ENCODE data around the gene PEX26.
"Not testable (repeated sequence)": the region's sequence is repeated elsewhere in the genome, so short reads cannot be mapped to it uniquely, and the experiment has no call there.

The PEX26 gene

DNA sequence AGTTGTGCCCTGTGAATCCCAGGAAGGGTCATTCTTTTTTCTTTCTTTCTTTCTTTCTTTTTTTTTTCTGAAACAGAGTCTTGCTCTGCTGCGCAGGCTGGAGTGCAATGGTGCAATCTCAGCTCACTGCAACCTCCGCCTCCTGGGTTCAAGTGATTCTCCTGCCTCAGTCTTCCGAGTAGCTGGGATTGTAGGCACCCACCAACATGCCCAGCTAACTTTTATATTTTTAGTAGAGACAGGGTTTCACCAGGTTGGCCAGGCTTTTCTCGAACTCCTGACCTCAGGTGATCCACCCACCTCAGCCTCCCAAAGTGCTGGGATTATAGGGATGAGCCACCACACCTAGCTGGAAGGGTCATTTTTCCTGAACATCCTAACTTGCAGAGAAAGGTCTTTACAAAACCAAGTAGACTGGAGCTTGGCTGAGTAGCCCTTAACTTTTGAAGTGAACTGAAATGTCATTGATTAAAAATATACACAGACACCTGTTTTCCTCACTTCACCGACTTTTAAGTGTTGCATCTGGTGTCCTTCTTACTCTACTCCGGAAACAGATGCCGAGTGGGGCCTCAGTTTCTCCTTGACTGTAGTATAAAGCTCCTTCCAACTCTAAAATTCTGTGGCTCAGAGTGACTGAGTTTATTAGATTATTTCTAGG lies 6.4 kb upstream of the PEX26 start:
- DNase-seq (ENCODE audit: low read depth, low spot score), result not testable (repeated sequence)

DNA sequence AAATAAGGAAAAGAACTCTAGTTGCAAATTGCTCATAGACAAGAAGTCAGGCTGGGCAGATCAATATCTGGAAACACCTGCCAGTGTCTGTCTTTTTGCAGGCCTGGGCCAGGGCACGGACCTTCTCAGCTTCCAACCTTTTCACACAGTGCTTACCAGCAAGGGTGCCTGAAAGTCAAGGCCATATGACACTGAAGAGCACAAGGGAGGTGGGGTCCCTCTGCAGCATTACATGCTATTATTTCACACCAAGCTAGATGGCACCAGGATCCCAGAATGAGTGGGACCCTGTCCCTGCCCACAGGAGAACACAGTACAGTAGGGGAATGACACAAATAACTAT lies 5.9 kb upstream of the PEX26 start:
- DNase-seq (ENCODE audit: low read depth, low spot score), result no peak

DNA sequence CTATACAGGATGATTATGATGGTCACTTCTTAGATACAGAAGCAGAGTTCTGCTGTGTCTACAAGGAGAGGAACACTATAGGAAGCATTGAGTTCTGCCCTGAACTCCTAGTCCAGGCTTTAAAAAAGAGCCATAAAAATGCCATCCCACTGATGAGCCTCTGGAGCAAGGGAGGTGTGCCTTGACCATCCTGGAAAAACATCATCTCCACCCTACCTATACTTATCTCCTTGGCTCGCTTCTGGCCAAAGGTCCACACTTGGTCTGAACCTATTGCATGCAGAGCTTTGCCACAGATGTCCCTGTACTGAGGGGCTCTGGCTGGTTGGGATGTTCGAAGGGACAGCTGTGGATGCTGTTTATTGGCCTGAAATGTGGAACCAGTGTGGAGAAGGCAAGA lies 4.3 kb upstream of the PEX26 start:
- DNase-seq (ENCODE audit: low read depth, low spot score), result no peak

DNA sequence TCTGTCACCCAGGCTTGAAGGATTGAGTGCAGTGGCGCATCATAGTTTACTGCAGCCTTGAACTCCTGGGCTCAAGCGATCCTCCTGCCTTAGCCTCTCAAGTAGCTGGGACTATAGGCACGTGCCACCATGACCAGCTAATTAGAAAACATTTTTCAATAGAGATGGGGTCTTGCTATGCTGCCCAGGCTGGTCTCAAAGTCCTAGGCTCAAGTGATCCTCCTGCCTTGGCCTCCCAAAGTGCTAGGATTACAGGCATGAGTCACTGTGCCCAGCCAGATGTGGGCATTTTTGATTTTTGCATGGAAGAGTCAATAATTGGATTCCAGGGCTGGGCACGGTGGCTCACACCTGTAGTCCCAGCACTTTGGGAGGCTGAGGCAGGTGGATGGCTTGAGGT lies 3.9 kb upstream of the PEX26 start:
- DNase-seq (ENCODE audit: low read depth, low spot score), result not testable (repeated sequence)

DNA sequence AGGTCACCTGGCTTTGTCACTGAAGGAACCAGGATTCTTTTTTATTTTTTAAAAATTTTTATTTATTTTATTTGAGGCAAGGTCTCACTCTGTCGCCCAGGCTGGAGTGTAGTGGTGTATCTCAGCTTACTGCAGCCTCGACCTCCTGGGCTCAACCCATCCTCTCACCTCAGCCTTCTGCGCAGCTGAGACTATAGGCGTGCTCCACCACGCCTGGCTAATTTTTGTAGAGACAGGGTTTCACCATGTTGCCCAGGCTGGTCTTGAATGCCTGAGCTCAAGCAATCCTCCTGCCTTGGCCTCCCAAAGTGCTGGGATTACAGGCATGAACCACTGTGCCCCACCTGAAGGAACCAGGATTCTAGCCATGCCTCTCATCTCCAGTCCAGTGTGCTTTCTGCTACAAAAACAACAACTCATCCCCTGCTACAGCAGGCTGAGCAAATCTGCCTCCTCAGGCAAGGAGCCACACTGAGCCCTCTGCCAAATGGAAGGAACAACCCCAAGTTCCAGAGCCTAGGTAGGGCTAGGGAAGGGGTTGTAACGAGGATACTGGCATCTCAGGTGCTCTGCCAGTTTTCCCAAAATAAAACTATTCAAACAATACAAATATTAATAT lies 2.6 kb upstream of the PEX26 start:
- no peak for DNase-seq (ENCODE audit: low read depth, low spot score)

DNA sequence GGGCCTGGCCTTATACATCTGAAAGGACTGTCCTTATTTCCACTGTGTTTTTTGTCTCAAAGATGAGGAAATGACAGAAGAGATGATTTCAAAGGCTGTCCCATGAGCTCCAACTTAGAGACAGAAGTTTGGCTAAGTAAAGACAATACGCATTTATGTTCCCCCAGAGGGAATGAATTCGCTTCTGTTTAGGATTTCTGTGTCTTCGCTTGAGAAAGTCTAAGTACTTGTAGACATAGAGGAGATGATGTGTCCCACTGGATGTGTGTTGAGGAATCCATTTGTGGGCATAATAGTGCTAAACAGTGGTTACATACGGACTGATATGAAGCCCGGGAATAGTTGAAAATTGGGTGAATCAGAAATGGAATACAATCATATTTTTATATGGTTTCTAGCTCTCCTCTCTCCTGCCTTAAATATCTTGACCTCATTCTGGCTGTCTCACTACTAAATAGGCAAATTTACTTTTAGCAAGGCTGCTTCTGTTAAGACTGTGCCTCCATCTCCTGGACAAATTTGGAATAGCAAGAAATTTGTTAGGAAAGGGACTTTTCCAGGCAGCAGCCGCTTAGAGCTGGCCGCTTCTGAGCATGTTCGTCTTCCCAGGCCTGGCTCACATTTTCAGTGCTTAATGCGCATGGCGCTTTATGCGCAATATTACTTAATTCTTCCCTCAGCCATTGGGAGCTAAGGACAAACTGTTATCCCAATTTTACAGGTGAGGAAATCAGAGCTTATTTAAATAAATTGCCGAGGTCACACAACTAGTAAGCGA lies 1.9 kb upstream of the PEX26 start:
- DNase-seq (ENCODE audit: low read depth, low spot score), result peak; percentile 67

DNA sequence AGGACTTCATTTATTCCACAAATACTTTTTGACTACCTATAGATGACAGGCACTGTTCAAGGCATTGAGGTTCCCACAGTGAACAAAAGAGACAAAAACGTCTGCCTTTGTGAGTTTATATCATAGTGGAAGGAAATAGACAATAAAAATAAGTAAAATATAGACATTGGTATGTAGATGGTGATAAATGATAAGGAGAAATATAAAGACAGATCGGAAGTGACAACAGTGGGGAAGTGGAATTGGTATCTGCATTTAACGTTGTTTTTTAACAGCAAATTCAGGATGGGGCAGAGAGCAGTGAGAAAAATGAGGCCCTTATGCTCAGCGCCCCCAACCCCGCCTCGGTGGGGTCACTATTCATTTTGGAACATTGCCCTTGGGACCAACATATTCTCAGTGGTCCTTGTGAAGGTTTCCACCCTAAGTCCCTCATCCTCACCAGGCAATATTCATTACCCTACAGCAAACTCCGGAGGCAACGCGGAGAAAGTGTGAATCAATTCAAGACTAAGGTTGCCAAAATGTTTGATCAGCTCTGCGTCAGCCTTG lies 627 bp upstream of the PEX26 start:
- no peak for DNase-seq (ENCODE audit: low read depth, low spot score)

DNA sequence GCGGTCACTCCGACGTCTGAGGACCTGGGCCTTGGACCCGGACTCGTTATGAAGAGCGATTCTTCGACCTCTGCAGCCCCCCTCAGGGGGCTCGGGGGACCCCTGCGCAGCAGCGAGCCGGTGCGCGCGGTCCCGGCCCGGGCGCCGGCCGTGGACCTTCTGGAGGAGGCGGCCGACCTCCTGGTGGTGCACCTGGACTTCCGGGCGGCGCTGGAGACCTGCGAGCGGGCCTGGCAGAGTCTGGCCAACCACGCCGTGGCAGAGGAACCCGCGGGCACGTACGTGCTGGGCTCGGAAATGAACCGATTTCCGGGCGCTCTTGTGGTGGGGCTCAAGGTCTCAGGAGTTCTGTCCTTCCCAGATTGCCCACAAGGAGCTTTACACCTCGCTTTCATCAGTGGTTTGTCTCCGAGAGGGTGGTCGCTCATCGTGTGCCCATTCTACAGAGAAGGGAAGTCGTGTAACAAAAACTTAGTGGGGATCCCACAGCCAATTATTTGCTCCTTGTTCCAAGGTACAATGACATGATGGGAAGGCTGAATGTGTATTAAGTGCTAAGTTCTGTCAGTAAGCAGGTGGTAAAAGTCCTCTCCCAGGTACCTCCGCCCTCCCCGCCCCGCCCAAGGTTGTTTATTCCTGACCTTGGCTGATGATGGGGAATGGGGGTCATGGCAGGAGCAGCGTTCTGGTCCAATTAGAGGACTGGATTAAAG lies 695 bp downstream of the PEX26 start:
- no peak for DNase-seq (ENCODE audit: low read depth, low spot score)

DNA sequence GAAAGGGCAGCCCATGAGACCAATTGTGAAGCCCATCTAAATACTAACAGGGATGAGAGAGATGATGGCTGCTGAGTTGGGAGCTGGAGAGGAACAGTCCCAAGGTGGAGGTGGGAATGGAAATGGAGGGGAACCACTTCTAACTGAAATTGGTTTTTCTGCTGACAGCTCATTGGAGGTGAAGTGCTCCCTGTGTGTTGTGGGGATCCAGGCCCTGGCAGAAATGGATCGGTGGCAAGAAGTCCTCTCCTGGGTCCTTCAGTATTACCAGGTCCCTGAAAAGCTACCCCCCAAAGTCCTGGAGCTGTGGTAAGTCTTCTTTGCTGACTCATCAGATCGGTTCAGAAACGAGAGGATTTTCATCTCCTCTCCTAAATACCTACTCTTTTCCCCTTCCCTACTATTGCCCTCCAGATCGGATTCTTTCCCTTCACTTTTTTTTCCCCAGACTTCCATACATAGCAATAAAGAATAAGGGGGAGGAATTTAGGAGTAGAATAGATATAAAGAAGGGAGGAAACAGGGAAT lies 2.0 kb downstream of the PEX26 start:
- DNase-seq (ENCODE audit: low read depth, low spot score), result no peak

DNA sequence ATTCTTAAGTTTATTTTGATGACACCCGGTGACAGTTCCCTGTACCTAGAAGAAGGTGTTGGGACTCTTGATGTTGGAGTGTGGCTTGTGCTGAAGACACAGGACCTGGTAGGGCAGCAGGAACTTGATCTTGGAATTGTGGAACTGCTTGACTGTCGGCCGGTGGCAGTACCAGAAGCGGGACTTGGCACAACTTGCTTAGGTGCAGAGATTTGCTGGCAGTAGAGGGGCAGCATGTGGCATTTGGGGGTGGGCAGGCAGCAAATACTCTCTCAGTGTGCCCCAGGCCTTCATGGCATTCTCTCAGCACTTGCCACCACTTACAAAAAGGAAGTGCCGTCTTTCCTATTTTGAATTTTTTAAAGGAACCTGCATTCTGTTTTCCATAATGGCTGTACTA lies 3.6 kb downstream of the PEX26 start:
- no peak for DNase-seq (ENCODE audit: low read depth, low spot score)

DNA sequence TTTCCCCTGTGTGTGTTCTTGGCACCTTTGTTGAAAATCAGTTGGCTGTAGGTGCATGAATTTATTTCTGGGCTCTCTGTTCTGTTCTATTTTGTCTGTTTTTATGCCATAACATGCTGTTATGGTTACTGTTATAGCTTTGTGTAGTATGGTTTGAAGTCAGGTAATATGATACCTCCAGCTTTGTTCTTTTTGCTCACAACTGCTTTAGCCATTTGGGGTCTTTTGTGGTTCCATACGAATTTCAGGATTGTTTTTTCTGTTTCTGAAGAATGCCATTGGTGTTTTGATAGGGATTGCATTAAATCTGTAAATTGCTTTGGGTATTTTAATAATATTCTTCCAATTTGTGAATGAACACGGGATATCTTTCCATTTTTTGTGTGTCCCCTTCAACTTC lies 4.7 kb downstream of the PEX26 start:
- no peak for DNase-seq (ENCODE audit: low read depth, low spot score)

DNA sequence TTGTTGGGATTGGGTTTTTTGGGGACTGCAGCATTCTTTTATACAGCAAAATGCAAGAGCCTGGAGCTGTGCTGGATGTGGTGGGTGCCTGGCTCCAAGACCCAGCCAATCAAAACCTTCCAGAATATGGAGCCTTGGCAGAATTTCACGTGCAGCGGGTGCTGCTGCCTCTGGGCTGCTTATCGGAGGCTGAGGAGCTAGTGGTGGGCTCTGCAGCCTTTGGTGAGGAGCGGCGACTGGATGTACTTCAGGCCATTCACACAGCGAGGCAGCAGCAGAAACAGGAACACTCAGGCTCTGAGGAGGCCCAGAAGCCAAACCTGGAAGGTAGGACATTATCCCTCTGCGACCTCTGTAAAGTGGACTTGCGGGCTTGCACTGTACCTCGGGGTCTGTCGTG lies 5.6 kb downstream of the PEX26 start:
- no peak for DNase-seq (ENCODE audit: low read depth, low spot score)

DNA sequence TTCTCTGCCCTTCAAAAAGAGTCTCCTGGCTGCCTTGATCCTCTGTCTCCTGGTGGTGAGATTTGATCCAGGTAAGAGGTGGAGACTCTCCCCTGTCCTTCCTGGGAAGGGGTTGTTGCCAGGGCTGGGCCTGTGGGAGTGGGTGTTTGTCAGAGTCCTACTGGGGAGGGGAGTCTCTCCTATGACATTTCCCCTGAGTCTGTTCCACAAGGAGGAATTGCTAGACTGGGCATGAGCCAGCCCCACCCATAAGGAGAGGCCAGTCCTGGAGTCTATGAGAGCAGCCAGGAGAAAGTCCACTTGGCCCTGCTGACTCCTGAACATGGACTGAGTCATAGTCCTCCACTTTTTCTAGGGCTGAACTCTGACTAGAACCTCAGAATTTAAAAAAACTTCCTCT lies 7.4 kb downstream of the PEX26 start:
- DNase-seq (ENCODE audit: low read depth, low spot score), result no peak

DNA sequence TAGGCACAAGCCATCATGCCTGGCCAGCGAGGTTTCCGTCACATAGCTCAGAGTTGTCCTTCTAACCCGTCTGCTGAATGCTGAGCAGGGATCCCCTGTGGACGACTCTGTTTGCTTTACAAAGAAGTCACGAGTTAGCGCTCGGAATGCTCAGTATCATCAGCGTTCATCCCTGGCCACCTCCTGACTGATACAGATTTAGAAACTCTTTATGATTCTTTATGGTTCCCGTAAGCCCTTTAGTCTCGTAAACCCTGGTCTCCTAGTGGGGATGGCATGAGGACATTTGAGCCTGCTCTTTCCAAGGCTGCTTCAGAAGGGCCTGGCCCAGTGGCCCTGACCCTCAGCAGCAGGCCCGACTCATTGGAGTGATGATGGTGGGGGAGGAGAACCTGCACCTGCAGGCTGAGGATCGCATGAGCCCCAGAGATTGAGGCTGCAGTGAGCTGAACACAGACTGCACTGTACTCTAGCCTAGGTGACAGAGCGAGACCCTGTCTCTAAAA lies 9.6 kb downstream of the PEX26 start:
- DNase-seq (ENCODE audit: low read depth, low spot score), result no peak

DNA sequence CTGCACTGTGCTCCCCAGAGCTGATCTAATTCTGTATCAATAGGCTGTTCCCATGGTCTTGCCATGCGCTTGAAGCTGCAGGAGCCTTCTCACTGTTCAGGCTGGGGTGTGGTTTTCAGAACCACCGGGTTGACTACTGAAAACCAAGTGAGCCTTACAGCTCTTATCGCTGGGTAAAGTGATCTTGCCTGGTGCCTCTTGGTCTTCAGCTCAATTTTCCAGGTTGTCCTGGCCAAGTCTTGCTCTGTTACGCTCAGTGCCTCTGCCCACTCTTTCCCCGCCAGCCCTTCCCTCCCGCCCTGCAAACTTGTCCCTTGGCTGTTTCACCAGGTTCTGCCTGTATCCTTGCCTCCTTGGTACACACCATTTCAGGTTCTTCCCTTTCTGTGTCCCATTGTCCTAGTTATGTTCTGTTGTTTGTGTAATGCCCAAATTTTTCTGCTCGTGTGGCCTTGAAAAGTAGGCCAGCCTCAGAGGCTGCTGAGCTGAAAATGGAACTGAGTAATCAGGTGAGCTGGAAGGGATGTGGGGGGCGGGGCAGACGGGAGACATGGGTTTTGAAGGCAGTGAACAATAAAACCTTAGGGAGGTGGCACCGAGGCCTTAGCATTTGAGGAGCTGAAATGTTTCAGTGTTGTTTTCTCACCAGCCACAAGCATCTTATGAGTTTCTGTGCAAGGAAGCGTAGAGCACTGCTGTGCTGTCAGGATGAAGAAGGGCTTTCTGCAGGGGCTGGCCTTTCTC lies 11.2 kb downstream of the PEX26 start:
- no peak for DNase-seq (ENCODE audit: low read depth, low spot score)

DNA sequence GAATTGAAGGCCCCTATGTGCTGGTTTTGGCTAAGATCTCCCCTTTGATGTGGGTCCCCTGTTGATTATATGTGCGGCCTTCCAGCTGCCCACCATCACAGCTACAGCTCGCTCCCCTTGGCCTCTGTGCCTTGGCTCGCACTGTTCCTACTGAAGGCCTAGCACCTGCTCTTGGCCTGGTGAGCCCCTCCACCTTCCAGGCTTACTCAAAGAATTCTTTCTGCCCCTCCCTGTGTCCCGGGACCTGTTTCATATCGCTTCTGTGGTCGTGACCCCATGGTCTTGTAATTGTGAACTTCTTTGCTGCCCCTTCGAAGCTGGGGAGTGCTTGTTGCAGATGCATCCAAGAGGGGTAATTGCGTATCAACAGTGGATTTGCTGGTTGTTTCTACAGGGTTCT lies 12.5 kb downstream of the PEX26 start:
- no peak for DNase-seq (ENCODE audit: low read depth, low spot score)

DNA sequence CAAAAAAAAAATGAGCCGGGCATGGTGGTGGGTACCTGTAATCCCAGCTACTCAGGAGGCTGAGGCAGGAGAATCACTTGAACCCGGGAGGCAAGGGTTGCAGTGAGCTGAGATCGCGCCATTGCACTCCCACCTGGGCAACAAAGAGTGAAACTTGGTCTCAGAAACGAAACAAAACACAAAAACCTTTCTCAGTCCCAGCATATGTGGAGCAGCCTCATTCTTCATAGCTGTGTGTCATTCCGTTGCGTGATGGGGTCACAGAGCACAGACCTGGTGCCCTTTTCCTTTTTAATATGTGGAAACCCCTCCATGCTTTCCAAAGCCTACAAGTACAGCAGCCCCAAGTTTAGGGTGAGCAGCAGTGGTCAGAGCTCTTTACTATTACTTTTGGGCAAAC lies 13.7 kb downstream of the PEX26 start:
- no peak for DNase-seq (ENCODE audit: low read depth, low spot score)

DNA sequence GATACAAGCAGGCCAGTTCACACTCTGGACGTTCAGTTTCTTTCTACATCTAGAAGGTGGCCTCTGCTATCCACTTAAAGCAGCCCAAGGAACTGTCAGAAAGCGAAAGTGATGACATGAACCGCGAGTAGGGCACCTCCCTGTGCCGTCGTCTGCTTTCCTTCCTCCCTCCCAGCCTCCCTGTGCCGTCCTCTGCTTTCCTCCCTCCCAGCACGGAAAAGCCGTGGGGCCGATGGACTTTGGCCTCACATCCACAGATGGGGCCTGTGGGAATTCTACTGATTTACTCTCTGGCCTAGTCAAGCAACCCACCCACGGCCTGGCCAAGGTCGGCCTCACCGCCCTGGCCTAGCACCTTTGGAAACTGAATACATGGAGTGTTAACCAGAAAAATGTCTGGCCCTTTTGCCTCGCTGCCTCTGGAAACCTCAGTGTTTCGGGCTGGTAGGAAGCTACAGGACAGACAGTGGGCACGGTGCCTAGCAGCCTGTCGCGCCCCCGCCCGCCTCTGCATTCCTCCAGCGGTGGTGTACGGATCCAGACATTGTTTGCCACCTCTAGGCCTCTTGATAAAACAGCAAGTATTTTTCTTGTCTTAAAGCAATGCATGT lies 14.2 kb downstream of the PEX26 start:
- no peak for DNase-seq (ENCODE audit: low read depth, low spot score)

DNA sequence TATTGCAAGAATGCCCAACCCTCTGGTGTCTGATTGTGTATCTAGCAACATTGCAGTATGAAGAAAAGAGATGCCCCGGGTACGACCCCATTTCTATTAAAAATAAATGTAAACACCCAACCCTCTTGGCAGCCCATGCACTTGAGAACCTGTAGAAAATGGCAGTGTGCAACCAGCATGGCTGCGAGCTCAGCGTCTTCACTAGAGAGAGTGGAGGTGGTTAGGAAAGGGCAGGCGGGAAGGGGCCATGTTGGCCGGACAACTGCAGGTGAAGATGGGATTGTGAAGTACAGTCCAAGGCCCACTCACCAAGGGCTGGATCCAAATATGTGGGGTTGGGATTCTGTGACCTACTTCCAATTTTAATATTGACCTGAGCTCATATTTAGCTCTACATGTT lies 15.9 kb downstream of the PEX26 start:
- no peak for DNase-seq (ENCODE audit: low read depth, low spot score)

DNA sequence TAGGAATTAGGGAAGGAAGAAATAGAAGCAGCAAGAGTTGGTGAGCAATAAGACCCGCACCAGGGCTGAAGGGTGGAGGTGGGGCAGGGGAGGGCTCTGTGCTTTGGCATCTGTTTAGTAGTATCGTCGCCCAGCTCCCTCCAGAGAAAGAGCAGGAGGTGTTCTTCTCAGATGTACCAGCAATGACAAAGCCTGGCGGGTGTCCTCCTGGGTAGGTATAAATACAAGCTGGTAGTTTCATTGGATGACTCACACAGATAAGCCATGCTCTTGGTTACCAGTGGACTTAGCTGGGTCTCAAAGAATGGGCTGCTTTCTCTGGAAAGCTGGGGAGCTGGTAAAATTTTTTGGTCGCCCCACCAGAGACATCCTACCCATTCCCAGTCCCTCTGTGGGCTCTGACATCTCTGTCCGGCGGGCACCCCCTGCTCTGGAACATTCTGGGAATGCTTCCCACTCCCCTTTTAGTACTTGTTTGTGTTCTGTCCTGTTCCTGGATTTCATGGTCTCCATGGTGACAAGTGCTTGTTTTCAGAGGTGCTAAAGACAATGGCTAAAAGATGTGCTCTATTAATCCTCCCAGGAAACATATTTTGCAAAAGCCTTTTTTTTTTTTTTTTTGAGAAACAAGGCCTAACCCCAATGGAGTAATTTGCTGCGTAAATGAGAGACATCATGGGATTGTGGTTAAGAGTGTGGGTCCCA lies 17.5 kb downstream of the PEX26 start:
- DNase-seq (ENCODE audit: low read depth, low spot score), result no peak

Measured in brain pericyte (primary cell).